AG04450 (cell line): ENCODE data around the gene CABYR. TPM values are rescaled to one million over a fixed set of nuclear protein-coding genes. Genes with fewer than 3 reads are reported as not detected.

Experiments used
- CTCF ChIA-PET: fragments of 300-600, 350-600 bp; formaldehyde crosslinking; extraction: SDS; loops from one replicate; lab custom pipeline; 2022; ENCODE audit warnings: antibody characterized with exemption, inconsistent platforms; lab: Charles Lee
- POLR2A ChIA-PET: fragments of 350-600 bp; formaldehyde crosslinking; extraction: SDS; loops from one replicate; lab custom pipeline; 2021; ENCODE audit warnings: antibody characterized with exemption, inconsistent platforms; lab: Yijun Ruan, JAX
- DNase-seq: peaks from one replicate; pipeline ENCODE4 v3.0.0-alpha.2; 2011; ENCODE audit warnings: low read depth, low spot score
- H3K27ac ChIP-seq: one replicate; pipeline ENCODE4 v1.5.1; 2012; ENCODE audit warnings: low read depth, low read length, control low read depth
- H3K27me3 ChIP-seq: one replicate; pipeline ENCODE4 v1.6.0; 2012; ENCODE audit warnings: low read length; ENCODE audit not compliant: control insufficient read depth, insufficient read depth
- H3K4me3 ChIP-seq: 2 replicates; pipeline ENCODE4 v1.5.1; 2011; ENCODE audit warnings: mild to moderate bottlenecking, low read depth, low read length, control low read depth
- H3K9me3 ChIP-seq: 2 replicates; pipeline ENCODE4 v1.5.1; 2012; ENCODE audit warnings: low read length; ENCODE audit not compliant: control insufficient read depth, insufficient read depth
- polyA plus RNA-seq: library from polyadenylated mRNA; depleted of rRNA; stranded (reverse); fragments of >200 nt; gene quantifications from 2 replicates; pipeline ENCODE4 v1.2.3, GENCODE V29; 2011
- TF ChIP-seq, protein P1 (sequence below): IDR thresholded peaks from 2 replicates; pipeline ENCODE4 v1.5.1; 2011; ENCODE audit warnings: low read depth, low read length, control low read depth, inconsistent platforms

CABYR gene
- polyA plus RNA-seq, 1 experiment = 11.8 TPM

- POLR2A ChIA-PET = interaction anchor here (0.6 kb wide), 1 partner anchor 219 kb away, joined by 3 read pairs; no protein-coding TSS in a partner anchor
- Histone ChIP-seq H3K27me3 (no peaks in the 10 kb centered on the region), H3K9me3 (no peaks in the 10 kb centered on the region), H3K4me3 (no peak overlapping the region), H3K27ac (no peak overlapping the region)
- DNase-seq = peak; percentile 10
- TF ChIP-seq, protein P1, sequence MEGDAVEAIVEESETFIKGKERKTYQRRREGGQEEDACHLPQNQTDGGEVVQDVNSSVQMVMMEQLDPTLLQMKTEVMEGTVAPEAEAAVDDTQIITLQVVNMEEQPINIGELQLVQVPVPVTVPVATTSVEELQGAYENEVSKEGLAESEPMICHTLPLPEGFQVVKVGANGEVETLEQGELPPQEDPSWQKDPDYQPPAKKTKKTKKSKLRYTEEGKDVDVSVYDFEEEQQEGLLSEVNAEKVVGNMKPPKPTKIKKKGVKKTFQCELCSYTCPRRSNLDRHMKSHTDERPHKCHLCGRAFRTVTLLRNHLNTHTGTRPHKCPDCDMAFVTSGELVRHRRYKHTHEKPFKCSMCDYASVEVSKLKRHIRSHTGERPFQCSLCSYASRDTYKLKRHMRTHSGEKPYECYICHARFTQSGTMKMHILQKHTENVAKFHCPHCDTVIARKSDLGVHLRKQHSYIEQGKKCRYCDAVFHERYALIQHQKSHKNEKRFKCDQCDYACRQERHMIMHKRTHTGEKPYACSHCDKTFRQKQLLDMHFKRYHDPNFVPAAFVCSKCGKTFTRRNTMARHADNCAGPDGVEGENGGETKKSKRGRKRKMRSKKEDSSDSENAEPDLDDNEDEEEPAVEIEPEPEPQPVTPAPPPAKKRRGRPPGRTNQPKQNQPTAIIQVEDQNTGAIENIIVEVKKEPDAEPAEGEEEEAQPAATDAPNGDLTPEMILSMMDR = peak; percentile 82
- CTCF ChIA-PET = interaction anchor here (0.5 to 3.9 kb wide), 35 partner anchors 9 to 1732 kb away, joined by 3 to 63 read pairs (median 4); no protein-coding TSS in a partner anchor
Observed at GRCh38 chr18:24176727-24177416, 38.0 kb downstream of the CABYR start.

GRCh38 chr18:24177499-24178133, 38.8 kb downstream of the CABYR start:
- no peak for DNase-seq
- CTCF ChIA-PET = interaction anchor here (1.3 to 3.9 kb wide), 12 partner anchors 10 to 311 kb away, joined by 3 to 63 read pairs (median 6); no protein-coding TSS in a partner anchor
- POLR2A ChIA-PET = no interaction called here

GRCh38 chr18:24180048-24180447, 41.2 kb downstream of the CABYR start:
- no peaks in the 10 kb centered on the region for H3K9me3 ChIP-seq
- no peak overlapping the region for H3K27ac ChIP-seq
- DNase-seq = no peak
- H3K27me3 ChIP-seq = no peaks in the 10 kb centered on the region
- TF ChIP-seq, protein P1 = no peak
- ChIA-PET POLR2A (no interaction called here), CTCF (no interaction called here)
- no peak overlapping the region for H3K4me3 ChIP-seq

More at GRCh38 chr18:24177499-24178133, 38.8 kb downstream of the CABYR start:
- H3K4me3 ChIP-seq = no peak overlapping the region
- TF ChIP-seq, protein P1 = no peak
- H3K27me3 ChIP-seq = no peaks in the 10 kb centered on the region
- H3K9me3 ChIP-seq = no peaks in the 10 kb centered on the region
- no peak overlapping the region for H3K27ac ChIP-seq

- H3K4me3 ChIP-seq = no peak overlapping the region
- DNase-seq = no peak
- no peak overlapping the region for H3K27ac ChIP-seq
- TF ChIP-seq, protein P1 = no peak
- ChIA-PET POLR2A (interaction anchor here (0.6 kb wide), 2 partner anchors 43 to 89 kb away, joined by 3 to 4 read pairs; partner anchors contain the start of gene CABYR), CTCF (interaction anchor here (1.0 kb wide), 1 partner anchor 10 kb away, joined by 3 read pairs; no protein-coding TSS in a partner anchor)
- H3K27me3 ChIP-seq = no peaks in the 10 kb centered on the region
- no peaks in the 10 kb centered on the region for H3K9me3 ChIP-seq
Observed at GRCh38 chr18:24181806-24182205, 42.9 kb downstream of the CABYR start.
